Stomach (tissue), 9 donors: Measurements from ENCODE around the gene ANKRD11. TPM values are rescaled to one million over a fixed set of nuclear protein-coding genes. Genes with fewer than 3 reads are reported as not detected.

ENCODE experiments used
- DNase-seq, 2 donors: peaks; one replicate each; pipeline versions ENCODE4 v3.0.0 to v3.0.0-alpha.2; 2013 to 2019
- H3K27ac ChIP-seq, 5 donors: fragments of 200-600 bp in 4 of 5; sonication (generic) in 4 of 5; one replicate each; pipeline ENCODE4 v1.5.1; 2013 to 2019; ENCODE audit warnings: mild to moderate bottlenecking in 1 of 5, moderate library complexity in 1 of 5
- H3K27me3 ChIP-seq, 3 donors: fragments of 200-600 bp; sonication (generic); one replicate each; pipeline ENCODE4 v1.5.1; 2017 to 2019; ENCODE audit warnings: mixed run types in 1 of 3
- H3K36me3 ChIP-seq, 4 donors: fragments of 200-600 bp; sonication (generic); 1 replicate in 3 of 4; 2 replicates in 1 of 4; pipeline ENCODE4 v1.5.1; 2016 to 2019
- H3K4me1 ChIP-seq, 4 donors: fragments of 200-600 bp; sonication (generic); one replicate each; pipeline ENCODE4 v1.5.1; 2016 to 2019
- H3K4me3 ChIP-seq, 4 donors: fragments of 200-600 bp; sonication (generic) in 3 of 4; one replicate each; pipeline ENCODE4 v1.5.1; 2016 to 2019; ENCODE audit warnings: mild to moderate bottlenecking in 1 of 4
- H3K9me3 ChIP-seq, 4 donors: fragments of 200-600 bp; sonication (generic); one replicate each; pipeline ENCODE4 v1.5.1; 2016 to 2019
- CTCF ChIP-seq, 7 experiments: fragments of 450-650 bp in 4 of 7; fragments of 200-600 bp in 3 of 7; sonication (generic) in 3 of 7; IDR thresholded peaks; one replicate each; pipeline ENCODE4 v1.5.1; 2016 to 2019; ENCODE audit warnings: antibody characterized with exemption in 7 of 7, control low read depth in 2 of 7, mild to moderate bottlenecking in 1 of 7
- EP300 ChIP-seq: sonication (generic); formaldehyde crosslinking; IDR thresholded peaks from one replicate; pipeline ENCODE4 v1.6.1; 2017; ENCODE audit warnings: antibody characterized with exemption
- POLR2A ChIP-seq, 4 donors: fragments of 450-650 bp; IDR thresholded peaks; one replicate each; pipeline ENCODE4 v1.6.1; 2016; ENCODE audit warnings: antibody characterized with exemption in 4 of 4, control low read depth in 2 of 4, mild to moderate bottlenecking in 1 of 4, moderate library complexity in 1 of 4
- POLR2AphosphoS5 ChIP-seq, 3 donors: sonication (generic); formaldehyde crosslinking; IDR thresholded peaks; one replicate each; pipeline ENCODE4 v1.6.1; 2016; ENCODE audit warnings: antibody characterized with exemption in 3 of 3
- WGBS, 5 donors: extraction: QIAGEN DNeasy Blood & Tissue Kit in 3 of 5; methylation state at CpG; one replicate each; pipeline versions ENCODE4 v1.1.5 to v1.1.7; 2013 to 2018; 5-methylcytosine and 5-hydroxymethylcytosine counted together
- intact Hi-C: fragments of 100-400 bp; cut with DNase I; formaldehyde crosslinking; loops from one replicate; pipeline ENCODE4 v1.15.1; 2023; ENCODE audit warnings: low total_unique reads
- polyA plus RNA-seq, 3 donors: library from polyadenylated mRNA; stranded (reverse); fragments of 200-250 nt; gene quantifications; one replicate each; pipeline ENCODE4 v1.2.3, GENCODE V29; 2013
- total RNA-seq, 5 donors: library from RNA; depleted of rRNA; stranded (reverse); fragments of >200 nt; gene quantifications; one replicate each; pipeline versions ENCODE4 v1.1.0 to v1.2.3, GENCODE V29; 2014 to 2016
- donor health status: healthy with polysubstance abuse.
- donor health status: Bipolar disorder and iron deficiency.
- donor health status: healthy.

ANKRD11 gene
- total and polyA plus RNA-seq, 8 donors, result 25.4 to 350 (median 88.7) TPM

- TF ChIP-seq POLR2AphosphoS5 (IDR thresholded peaks at IDR 0.05) (peak; percentile 52 to 96 (median 94)), EP300 (peak; percentile 25), CTCF (IDR thresholded peaks at IDR 0.05) (no peak)
- WGBS, 5 donors, result 10 to 25% (median 18%) methylated on average over 20 of the region's 20 CpGs
- intact Hi-C loops, result no loop called here
- H3K27ac ChIP-seq, result peak overlapping the region; percentile 86 to 97 (median 96)
- H3K27me3 ChIP-seq, result no peaks in the 10 kb centered on the region
- peaks cover 26 to 67% (median 51%) of the 10 kb centered on the region in 4 donors for H3K4me1 ChIP-seq
- no peaks in the 10 kb centered on the region for H3K9me3 ChIP-seq
- peak; percentile 97 for DNase-seq
- peak overlapping the region in 2 of 4 donors; percentile 4 to 20 for H3K4me3 ChIP-seq
- H3K36me3 ChIP-seq, result peaks cover 2% of the 10 kb centered on the region in 4 donors
Measured at GRCh38 chr16:89505204-89506112, 15.1 kb upstream of the ANKRD11 start.

GRCh38 chr16:89504091-89504490, 13.7 kb upstream of the ANKRD11 start:
- intact Hi-C loops, result no loop called here
- 69 to 80% (median 78%) methylated on average over 7 of the region's 7 CpGs for WGBS, 5 donors
- no peak overlapping the region for H3K4me3 ChIP-seq
- peaks cover 20 to 53% (median 38%) of the 10 kb centered on the region in 4 donors for H3K4me1 ChIP-seq
- H3K27me3 ChIP-seq, result no peaks in the 10 kb centered on the region
- peak overlapping the region in 4 of 5 donors; percentile 93 to 97 (median 96) for H3K27ac ChIP-seq
- H3K36me3 ChIP-seq, result peaks cover 0 to 4% (median 1%) of the 10 kb centered on the region in 4 donors
- DNase-seq, result peak in 1 of 2 donors; percentile 34
- no peaks in the 10 kb centered on the region for H3K9me3 ChIP-seq
- TF ChIP-seq CTCF (IDR thresholded peaks at IDR 0.05) (no peak), POLR2AphosphoS5 (IDR thresholded peaks at IDR 0.05) (no peak), POLR2A (IDR thresholded peaks at IDR 0.05) (no peak), EP300 (no peak)

GRCh38 chr16:89502081-89502843, 11.9 kb upstream of the ANKRD11 start:
- intact Hi-C loops, result no loop called here
- DNase-seq, result peak; percentile 86 to 91
- Histone ChIP-seq H3K4me3 (no peak overlapping the region), H3K27me3 (no peaks in the 10 kb centered on the region), H3K4me1 (peaks cover 16 to 45% (median 30%) of the 10 kb centered on the region in 4 donors), H3K36me3 (peaks cover 0 to 8% (median 6%) of the 10 kb centered on the region in 4 donors), H3K27ac (peak overlapping the region; percentile 65 to 97 (median 82)), H3K9me3 (no peaks in the 10 kb centered on the region)
- TF ChIP-seq CTCF (IDR thresholded peaks at IDR 0.05) (no peak), POLR2AphosphoS5 (IDR thresholded peaks at IDR 0.05) (peak in 2 of 3 donors; percentile 40 to 87), POLR2A (IDR thresholded peaks at IDR 0.05) (no peak), EP300 (no peak)
- 27 to 45% (median 33%) methylated on average over 21 of the region's 21 CpGs for WGBS, 5 donors

GRCh38 chr16:89499767-89500166, 9.4 kb upstream of the ANKRD11 start:
- H3K9me3 ChIP-seq, result no peaks in the 10 kb centered on the region
- intact Hi-C loops, result no loop called here
- 93 to 98% (median 95%) methylated on average over 3 of the region's 3 CpGs for WGBS, 5 donors
- H3K4me1 ChIP-seq, result peaks cover 0 to 20% (median 8%) of the 10 kb centered on the region in 4 donors
- peaks cover 0 to 8% (median 6%) of the 10 kb centered on the region in 4 donors for H3K36me3 ChIP-seq
- no peaks in the 10 kb centered on the region for H3K27me3 ChIP-seq
- no peak for DNase-seq
- TF ChIP-seq POLR2AphosphoS5 (IDR thresholded peaks at IDR 0.05) (no peak), EP300 (no peak), CTCF (IDR thresholded peaks at IDR 0.05) (no peak), POLR2A (IDR thresholded peaks at IDR 0.05) (no peak)
- no peak overlapping the region for H3K4me3 ChIP-seq
- peak overlapping the region in 2 of 5 donors; percentile 34 to 38 for H3K27ac ChIP-seq
